GM12875 (cell line): ENCODE data around the gene NOLC1.

Experiments used
- H3K4me3 ChIP-seq: one replicate; pipeline ENCODE4 v1.5.1; 2011; ENCODE audit warnings: low read depth, low read length, control low read depth
- TF ChIP-seq, protein P1 (sequence below): IDR thresholded peaks from 2 replicates; pipeline ENCODE4 v1.5.1; 2011; ENCODE audit warnings: low read depth, mild to moderate bottlenecking, control low read depth, inconsistent platforms, low read length, moderate library complexity, borderline replicate concordance; ENCODE audit not compliant: insufficient read depth

Gene NOLC1

GRCh38 chr10:102159051-102159597 is 6.9 kb downstream of the NOLC1 start:
- TF ChIP-seq, protein P1, sequence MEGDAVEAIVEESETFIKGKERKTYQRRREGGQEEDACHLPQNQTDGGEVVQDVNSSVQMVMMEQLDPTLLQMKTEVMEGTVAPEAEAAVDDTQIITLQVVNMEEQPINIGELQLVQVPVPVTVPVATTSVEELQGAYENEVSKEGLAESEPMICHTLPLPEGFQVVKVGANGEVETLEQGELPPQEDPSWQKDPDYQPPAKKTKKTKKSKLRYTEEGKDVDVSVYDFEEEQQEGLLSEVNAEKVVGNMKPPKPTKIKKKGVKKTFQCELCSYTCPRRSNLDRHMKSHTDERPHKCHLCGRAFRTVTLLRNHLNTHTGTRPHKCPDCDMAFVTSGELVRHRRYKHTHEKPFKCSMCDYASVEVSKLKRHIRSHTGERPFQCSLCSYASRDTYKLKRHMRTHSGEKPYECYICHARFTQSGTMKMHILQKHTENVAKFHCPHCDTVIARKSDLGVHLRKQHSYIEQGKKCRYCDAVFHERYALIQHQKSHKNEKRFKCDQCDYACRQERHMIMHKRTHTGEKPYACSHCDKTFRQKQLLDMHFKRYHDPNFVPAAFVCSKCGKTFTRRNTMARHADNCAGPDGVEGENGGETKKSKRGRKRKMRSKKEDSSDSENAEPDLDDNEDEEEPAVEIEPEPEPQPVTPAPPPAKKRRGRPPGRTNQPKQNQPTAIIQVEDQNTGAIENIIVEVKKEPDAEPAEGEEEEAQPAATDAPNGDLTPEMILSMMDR, result no peak
- H3K4me3 ChIP-seq, result no peak overlapping the region

DNA sequence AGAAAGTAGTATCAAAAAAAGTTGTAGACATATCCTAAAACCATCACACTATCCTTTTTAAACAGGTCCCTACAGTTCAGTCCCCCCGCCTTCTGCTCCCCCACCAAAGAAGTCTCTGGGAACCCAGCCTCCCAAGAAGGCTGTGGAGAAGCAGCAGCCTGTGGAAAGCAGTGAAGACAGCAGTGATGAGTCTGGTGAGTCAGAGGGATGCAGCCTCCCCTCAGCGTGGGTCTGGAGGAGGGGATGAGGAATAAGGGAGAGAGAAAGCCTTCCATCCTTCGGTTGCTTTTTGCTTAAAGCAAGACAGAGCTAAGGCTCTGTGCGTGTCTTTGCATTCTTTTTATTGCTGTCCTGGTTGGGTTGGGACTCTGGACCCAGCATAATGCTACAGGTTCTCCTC is 7.6 kb downstream of the NOLC1 start:
- H3K4me3 ChIP-seq, result no peak overlapping the region
- TF ChIP-seq, protein P1, result no peak

DNA sequence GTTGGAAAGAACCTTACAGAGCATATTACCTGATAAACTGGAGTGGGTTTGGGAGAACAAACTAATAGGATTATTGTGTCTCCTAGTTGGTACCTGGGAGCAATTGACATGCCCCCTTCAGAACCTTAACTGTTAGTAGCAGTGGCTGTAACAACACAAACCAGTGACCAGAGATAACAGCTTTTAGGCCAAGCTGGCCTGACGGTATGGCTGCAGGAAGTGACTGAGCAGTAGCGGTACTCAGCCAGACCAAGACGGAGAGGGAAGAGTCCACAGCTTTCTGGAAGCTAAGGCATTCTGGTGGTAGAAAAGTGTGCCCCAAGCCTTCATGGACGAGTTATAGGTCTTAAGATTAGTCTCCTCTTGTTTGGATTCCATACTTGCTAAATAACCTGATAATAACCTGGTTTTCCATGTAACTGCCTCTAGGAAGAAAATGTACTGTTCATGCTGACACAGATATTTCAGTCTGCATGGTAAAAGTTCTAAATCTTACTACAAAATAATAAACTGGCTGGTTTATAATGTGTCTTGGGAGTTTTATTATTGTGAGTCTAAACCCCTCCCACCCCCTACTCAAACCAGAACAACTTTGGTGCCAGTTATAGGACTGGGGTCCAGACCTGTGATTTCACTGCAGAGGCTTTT is 11.3 kb downstream of the NOLC1 start:
- H3K4me3 ChIP-seq, result no peak overlapping the region
- TF ChIP-seq, protein P1, result no peak

GRCh38 chr10:102167861-102168260 is 15.7 kb downstream of the NOLC1 start:
- H3K4me3 ChIP-seq, result no peak overlapping the region
- TF ChIP-seq, protein P1, result no peak

- TF ChIP-seq, protein P1, result no peak
- no peak overlapping the region for H3K4me3 ChIP-seq
Measured at GRCh38 chr10:102170602-102171001, 18.4 kb downstream of the NOLC1 start.

- TF ChIP-seq, protein P1, result no peak
- no peak overlapping the region for H3K4me3 ChIP-seq
Measured at GRCh38 chr10:102172288-102172687, 20.1 kb downstream of the NOLC1 start.

GRCh38 chr10:102175415-102175814 is 23.2 kb downstream of the NOLC1 start:
- no peak overlapping the region for H3K4me3 ChIP-seq
- TF ChIP-seq, protein P1, result no peak
